CD4-positive, alpha-beta T cell treated with Interferon gamma for 1 hour (primary cell): ENCODE data around the gene SHISAL1.

Experiments
- DNase-seq: peaks from one replicate; pipeline ENCODE4 v3.0.0-alpha.2; 2020

Gene SHISAL1

GRCh38 chr22:44312766-44313165 is at the start of gene SHISAL1:
SHISAL1 (minus strand) TSS chr22:44312951; CDS start chr22:44300945, 12,006 bp downstream.
- DNase-seq = no peak

GRCh38 chr22:44361391-44362126 is 48.8 kb upstream of the SHISAL1 start:
- DNase-seq = no peak

- DNase-seq = no peak
Measured at GRCh38 chr22:44360668-44361381, 48.1 kb upstream of the SHISAL1 start.

- no peak for DNase-seq
Measured at GRCh38 chr22:44360306-44360667, 47.5 kb upstream of the SHISAL1 start.

- no peak for DNase-seq
Measured at GRCh38 chr22:44359496-44360110, 46.9 kb upstream of the SHISAL1 start.

GRCh38 chr22:44358709-44359440 is 46.1 kb upstream of the SHISAL1 start:
- DNase-seq = no peak

GRCh38 chr22:44357966-44358465 is 45.3 kb upstream of the SHISAL1 start:
- DNase-seq = no peak

GRCh38 chr22:44357296-44357965 is 44.7 kb upstream of the SHISAL1 start:
- DNase-seq = no peak

GRCh38 chr22:44355716-44356070 is 42.9 kb upstream of the SHISAL1 start:
- no peak for DNase-seq

- no peak for DNase-seq
Measured at GRCh38 chr22:44354288-44354687, 41.5 kb upstream of the SHISAL1 start.

GRCh38 chr22:44353041-44353440 is 40.3 kb upstream of the SHISAL1 start:
- DNase-seq = no peak

- DNase-seq = no peak
Measured at GRCh38 chr22:44352378-44353035, 39.8 kb upstream of the SHISAL1 start.

- no peak for DNase-seq
Measured at GRCh38 chr22:44351685-44352377, 39.1 kb upstream of the SHISAL1 start.

GRCh38 chr22:44351037-44351436 is 38.3 kb upstream of the SHISAL1 start:
- DNase-seq = no peak

GRCh38 chr22:44349594-44349993 is 36.8 kb upstream of the SHISAL1 start:
- no peak for DNase-seq

GRCh38 chr22:44348971-44349560 is 36.3 kb upstream of the SHISAL1 start:
- DNase-seq = no peak

- DNase-seq = no peak
Measured at GRCh38 chr22:44347549-44347948, 34.8 kb upstream of the SHISAL1 start.

- DNase-seq = no peak
Measured at GRCh38 chr22:44347080-44347479, 34.3 kb upstream of the SHISAL1 start.

GRCh38 chr22:44345872-44346271 is 33.1 kb upstream of the SHISAL1 start:
- no peak for DNase-seq

- DNase-seq = no peak
Measured at GRCh38 chr22:44344407-44344806, 31.7 kb upstream of the SHISAL1 start.

- no peak for DNase-seq
Measured at GRCh38 chr22:44342347-44342956, 29.7 kb upstream of the SHISAL1 start.
